DOHH2 (cell line): ENCODE results near the gene TET1.
"Not testable (repeated sequence)": the region's sequence is repeated elsewhere in the genome, so short reads cannot be mapped to it uniquely, and the experiment has no call there.

Source experiments
- H3F3A ChIP-seq: fragments of 200-600 bp; sonication (generic), shearing (Covaris generic); 2 replicates; pipeline ENCODE4 v1.6.0; 2016; ENCODE audit warnings: antibody characterized with exemption, mild to moderate bottlenecking; ENCODE audit not compliant: control insufficient read depth, insufficient read depth
- H3K27ac ChIP-seq: fragments of 200-600 bp; sonication (generic); 2 replicates; pipeline ENCODE4 v1.5.1; 2014; ENCODE audit warnings: low read depth, mild to moderate bottlenecking, low read length, moderate library complexity
- H3K27me3 ChIP-seq: fragments of 200-600 bp; sonication (generic); 2 replicates; pipeline ENCODE4 v1.6.1; 2014; ENCODE audit warnings: mild to moderate bottlenecking, low read length, mixed read lengths; ENCODE audit not compliant: control insufficient read depth
- H3K36me3 ChIP-seq: fragments of 200-600 bp; sonication (generic); 2 replicates; pipeline ENCODE4 v1.6.1; 2014; ENCODE audit warnings: mild to moderate bottlenecking, low read length, moderate library complexity, mixed read lengths; ENCODE audit not compliant: control insufficient read depth
- H3K4me1 ChIP-seq: fragments of 200-600 bp; sonication (generic); 2 replicates; pipeline ENCODE4 v1.6.1; 2014; ENCODE audit warnings: mild to moderate bottlenecking, low read length, mixed read lengths; ENCODE audit not compliant: control insufficient read depth
- H3K4me2 ChIP-seq: fragments of 200-600 bp; sonication (generic); 2 replicates; pipeline ENCODE4 v1.6.0; 2014; ENCODE audit warnings: mild to moderate bottlenecking, low read length, moderate library complexity
- H3K4me3 ChIP-seq: fragments of 200-600 bp; sonication (generic); 2 replicates; pipeline ENCODE4 v1.5.1; 2014; ENCODE audit warnings: mild to moderate bottlenecking, low read length, mixed read lengths
- H3K79me2 ChIP-seq: fragments of 200-600 bp; sonication (generic); 2 replicates; pipeline ENCODE4 v1.6.1; 2014; ENCODE audit warnings: mild to moderate bottlenecking, low read length, mixed read lengths; ENCODE audit not compliant: control insufficient read depth
- H3K9me2 ChIP-seq: fragments of 200-600 bp; sonication (generic); replicated peaks from 2 replicates; pipeline ENCODE4 v1.6.1; 2014; ENCODE audit warnings: mild to moderate bottlenecking, low read length, mixed read lengths; ENCODE audit not compliant: control insufficient read depth
- H3K9me3 ChIP-seq: fragments of 200-600 bp; sonication (generic); 2 replicates; pipeline ENCODE4 v1.6.1; 2014; ENCODE audit warnings: antibody characterized with exemption, low read length, mixed read lengths; ENCODE audit not compliant: control insufficient read depth, insufficient read depth
- H4K20me1 ChIP-seq: fragments of 200-600 bp; sonication (generic); 2 replicates; pipeline ENCODE4 v1.6.0; 2014; ENCODE audit warnings: low read depth, mild to moderate bottlenecking, antibody characterized with exemption, low read length, moderate library complexity; ENCODE audit not compliant: control insufficient read depth, insufficient read depth
- EZH2phosphoT487 ChIP-seq: fragments of 200-600 bp; sonication (generic); IDR thresholded peaks from 2 replicates; pipeline ENCODE4 v1.6.1; 2017; ENCODE audit warnings: borderline replicate concordance, mild to moderate bottlenecking, antibody characterized with exemption, low read length, moderate library complexity, mixed read lengths
- TF ChIP-seq, protein P1 (sequence below): fragments of 200-600 bp; sonication (generic); IDR thresholded peaks from one replicate; pipeline ENCODE4 v1.5.1; 2014; ENCODE audit warnings: antibody characterized with exemption, mild to moderate bottlenecking, low read depth, low read length; ENCODE audit not compliant: poor library complexity, severe bottlenecking

TET1 gene

DNA sequence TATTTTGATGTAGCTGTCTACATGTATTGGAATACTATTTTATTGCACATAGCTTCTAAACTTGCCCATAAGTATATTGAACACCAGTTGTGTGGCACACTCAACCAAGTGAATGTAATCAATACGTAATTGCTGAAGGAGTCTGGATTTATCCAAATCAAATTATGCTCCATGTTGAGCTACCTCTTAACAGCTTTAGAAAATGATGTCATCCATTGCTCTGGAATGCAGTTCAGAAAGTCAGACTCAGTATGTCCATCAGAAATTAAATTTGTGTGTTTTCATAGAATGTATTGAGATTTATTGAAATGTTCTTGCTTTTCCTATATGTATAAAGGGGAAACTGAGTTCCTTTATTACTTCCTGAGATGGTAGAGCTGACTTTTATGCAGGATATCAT lies 135.9 kb downstream of the TET1 start:
- no peaks in the 10 kb centered on the region for H3K9me2 ChIP-seq
- H3K27me3 ChIP-seq, result peaks cover 2% of the 10 kb centered on the region; the same call in 1 of the 2 replicates
- no peaks in the 10 kb centered on the region for H4K20me1 ChIP-seq
- H3F3A ChIP-seq, result 0 out of 2 replicates have a peak, but pooled peaks cover 3% of the 10 kb centered on the region
- H3K4me3 ChIP-seq, result no peak overlapping the region
- no peak overlapping the region for H3K27ac ChIP-seq
- H3K4me2 ChIP-seq, result no peak overlapping the region
- no peaks in the 10 kb centered on the region for H3K79me2 ChIP-seq
- TF ChIP-seq, protein P1, sequence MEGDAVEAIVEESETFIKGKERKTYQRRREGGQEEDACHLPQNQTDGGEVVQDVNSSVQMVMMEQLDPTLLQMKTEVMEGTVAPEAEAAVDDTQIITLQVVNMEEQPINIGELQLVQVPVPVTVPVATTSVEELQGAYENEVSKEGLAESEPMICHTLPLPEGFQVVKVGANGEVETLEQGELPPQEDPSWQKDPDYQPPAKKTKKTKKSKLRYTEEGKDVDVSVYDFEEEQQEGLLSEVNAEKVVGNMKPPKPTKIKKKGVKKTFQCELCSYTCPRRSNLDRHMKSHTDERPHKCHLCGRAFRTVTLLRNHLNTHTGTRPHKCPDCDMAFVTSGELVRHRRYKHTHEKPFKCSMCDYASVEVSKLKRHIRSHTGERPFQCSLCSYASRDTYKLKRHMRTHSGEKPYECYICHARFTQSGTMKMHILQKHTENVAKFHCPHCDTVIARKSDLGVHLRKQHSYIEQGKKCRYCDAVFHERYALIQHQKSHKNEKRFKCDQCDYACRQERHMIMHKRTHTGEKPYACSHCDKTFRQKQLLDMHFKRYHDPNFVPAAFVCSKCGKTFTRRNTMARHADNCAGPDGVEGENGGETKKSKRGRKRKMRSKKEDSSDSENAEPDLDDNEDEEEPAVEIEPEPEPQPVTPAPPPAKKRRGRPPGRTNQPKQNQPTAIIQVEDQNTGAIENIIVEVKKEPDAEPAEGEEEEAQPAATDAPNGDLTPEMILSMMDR, result no peak
- TF ChIP-seq EZH2phosphoT487, result no peak
- H3K36me3 ChIP-seq, result no peaks in the 10 kb centered on the region
- no peaks in the 10 kb centered on the region for H3K4me1 ChIP-seq
- no peaks in the 10 kb centered on the region for H3K9me3 ChIP-seq

- Histone ChIP-seq H3K27me3 (peaks cover 2% of the 10 kb centered on the region; the same call in 1 of the 2 replicates), H3K4me1 (no peaks in the 10 kb centered on the region), H3K27ac (no peak overlapping the region)
Measured at GRCh38 chr10:68697106-68697505, 137.0 kb downstream of the TET1 start.

GRCh38 chr10:68700197-68700596 lies 140.1 kb downstream of the TET1 start:
- Histone ChIP-seq H3K4me1 (no peaks in the 10 kb centered on the region), H3F3A (0 out of 2 replicates have a peak, but pooled peaks cover 3% of the 10 kb centered on the region), H3K4me2 (no peak overlapping the region), H3K9me2 (no peaks in the 10 kb centered on the region), H3K27ac (no peak overlapping the region), H3K79me2 (no peaks in the 10 kb centered on the region), H3K36me3 (no peaks in the 10 kb centered on the region), H3K9me3 (no peaks in the 10 kb centered on the region), H3K27me3 (peaks cover 2% of the 10 kb centered on the region; the same call in 1 of the 2 replicates), H3K4me3 (no peak overlapping the region), H4K20me1 (no peaks in the 10 kb centered on the region)
- TF ChIP-seq, protein P1, result no peak
- no peak for TF ChIP-seq EZH2phosphoT487

More at GRCh38 chr10:68697106-68697505, 137.0 kb downstream of the TET1 start:
- H3K9me2 ChIP-seq, result no peaks in the 10 kb centered on the region
- H4K20me1 ChIP-seq, result no peaks in the 10 kb centered on the region
- no peak overlapping the region for H3K4me2 ChIP-seq
- H3K36me3 ChIP-seq, result no peaks in the 10 kb centered on the region
- no peaks in the 10 kb centered on the region for H3K79me2 ChIP-seq
- 0 out of 2 replicates have a peak, but pooled peaks cover 3% of the 10 kb centered on the region for H3F3A ChIP-seq
- H3K9me3 ChIP-seq, result no peaks in the 10 kb centered on the region
- H3K4me3 ChIP-seq, result no peak overlapping the region
- no peak for TF ChIP-seq EZH2phosphoT487
- TF ChIP-seq, protein P1, result no peak

GRCh38 chr10:68705548-68705947 lies 145.4 kb downstream of the TET1 start:
- no peaks in the 10 kb centered on the region for H3K9me2 ChIP-seq
- no peak overlapping the region for H3K4me2 ChIP-seq
- TF ChIP-seq EZH2phosphoT487, result no peak
- TF ChIP-seq, protein P1, result no peak
- 0 out of 2 replicates have a peak, but pooled peaks cover 3% of the 10 kb centered on the region for H3F3A ChIP-seq
- no peak overlapping the region for H3K27ac ChIP-seq
- no peaks in the 10 kb centered on the region for H3K27me3 ChIP-seq
- H3K4me3 ChIP-seq, result no peak overlapping the region
- H3K4me1 ChIP-seq, result no peaks in the 10 kb centered on the region
- H3K79me2 ChIP-seq, result no peaks in the 10 kb centered on the region
- H3K36me3 ChIP-seq, result no peaks in the 10 kb centered on the region
- no peaks in the 10 kb centered on the region for H4K20me1 ChIP-seq
- no peaks in the 10 kb centered on the region for H3K9me3 ChIP-seq

- not testable (repeated sequence) for H3F3A ChIP-seq, H3K9me3 ChIP-seq, H3K79me2 ChIP-seq, H3K4me2 ChIP-seq, H3K36me3 ChIP-seq, H4K20me1 ChIP-seq, H3K9me2 ChIP-seq, H3K4me3 ChIP-seq, H3K27me3 ChIP-seq, H3K4me1 ChIP-seq, H3K27ac ChIP-seq
Measured at GRCh38 chr10:68708987-68709386, 148.8 kb downstream of the TET1 start.
